H9 (cell line): ENCODE results near the gene SEC14L5. TPM values are rescaled to one million over a fixed set of nuclear protein-coding genes. Genes with fewer than 3 reads are reported as not detected.

Source experiments
- DNase-seq: peaks from one replicate; pipeline ENCODE4 v3.0.0-alpha.2; 2017
- H2AFZ ChIP-seq: one replicate; pipeline ENCODE4 v1.6.1; 2013; ENCODE audit warnings: mild to moderate bottlenecking, low read length, control low read depth, moderate library complexity
- H2AK5ac ChIP-seq: 2 replicates; pipeline ENCODE4 v1.6.1; 2013; ENCODE audit warnings: low read length, control low read depth, mixed read lengths; ENCODE audit not compliant: insufficient read length
- H2BK120ac ChIP-seq: one replicate; pipeline ENCODE4 v1.6.1; 2013; ENCODE audit warnings: low read depth, mild to moderate bottlenecking, low read length, control low read depth, inconsistent platforms; ENCODE audit not compliant: poor library complexity, severe bottlenecking
- H2BK12ac ChIP-seq: 2 replicates; pipeline ENCODE4 v1.6.1; 2013; ENCODE audit warnings: low read length, control low read depth, mixed read lengths, low read depth; ENCODE audit not compliant: insufficient read length
- H2BK15ac ChIP-seq: 2 replicates; pipeline ENCODE4 v1.6.1; 2013; ENCODE audit warnings: low read depth, low read length, control low read depth
- H2BK20ac ChIP-seq: one replicate; pipeline ENCODE4 v1.6.1; 2013; ENCODE audit warnings: low read depth, mild to moderate bottlenecking, low read length, control low read depth, inconsistent platforms; ENCODE audit not compliant: poor library complexity, severe bottlenecking
- H2BK5ac ChIP-seq: 2 replicates; pipeline ENCODE4 v1.6.1; 2013; ENCODE audit warnings: low read length, control low read depth, mixed read lengths; ENCODE audit not compliant: insufficient read length
- H3K14ac ChIP-seq: 2 replicates; pipeline ENCODE4 v1.6.1; 2013; ENCODE audit warnings: low read length, control low read depth; ENCODE audit not compliant: insufficient read depth
- H3K18ac ChIP-seq: 2 replicates; pipeline ENCODE4 v1.6.1; 2013; ENCODE audit warnings: low read depth, mild to moderate bottlenecking, mixed read lengths, low read length, control low read depth; ENCODE audit not compliant: insufficient read length
- H3K23ac ChIP-seq: 2 replicates; pipeline ENCODE4 v1.6.1; 2013; ENCODE audit warnings: low read length, control low read depth, mixed read lengths, low read depth; ENCODE audit not compliant: insufficient read length
- H3K23me2 ChIP-seq: 2 replicates; pipeline ENCODE4 v1.6.1; 2013; ENCODE audit warnings: low read depth, mild to moderate bottlenecking, mixed read lengths, low read length, control low read depth; ENCODE audit not compliant: insufficient read length, poor library complexity, severe bottlenecking
- H3K27ac ChIP-seq: 2 replicates; pipeline ENCODE4 v1.5.1; 2013; ENCODE audit warnings: low read length, control low read depth, mixed read lengths, low read depth; ENCODE audit not compliant: insufficient read length
- H3K27me3 ChIP-seq: 2 replicates; pipeline ENCODE4 v1.6.1; 2013; ENCODE audit warnings: low read length, control low read depth, inconsistent platforms; ENCODE audit not compliant: insufficient read depth
- H3K4ac ChIP-seq: 2 replicates; pipeline ENCODE4 v1.6.1; 2013; ENCODE audit warnings: low read depth, mild to moderate bottlenecking, control low read depth, inconsistent platforms, low read length, moderate library complexity
- H3K4me1 ChIP-seq: 2 replicates; pipeline ENCODE4 v1.6.1; 2013; ENCODE audit warnings: low read length, control low read depth, inconsistent platforms; ENCODE audit not compliant: insufficient read depth
- H3K4me2 ChIP-seq: 2 replicates; pipeline ENCODE4 v1.6.1; 2013; ENCODE audit warnings: low read length, control low read depth, mixed read lengths; ENCODE audit not compliant: insufficient read length, insufficient read depth
- H3K56ac ChIP-seq: 2 replicates; pipeline ENCODE4 v1.6.1; 2013; ENCODE audit warnings: low read depth, mild to moderate bottlenecking, mixed read lengths, low read length, control low read depth; ENCODE audit not compliant: insufficient read length
- H3K79me1 ChIP-seq: 2 replicates; pipeline ENCODE4 v1.6.1; 2013; ENCODE audit warnings: low read depth, mild to moderate bottlenecking, moderate library complexity, low read length, control low read depth, inconsistent platforms; ENCODE audit not compliant: insufficient read depth, poor library complexity, severe bottlenecking
- H3K79me2 ChIP-seq: 2 replicates; pipeline ENCODE4 v1.6.1; 2013; ENCODE audit warnings: low read length, control low read depth, inconsistent platforms; ENCODE audit not compliant: insufficient read depth
- H3K9ac ChIP-seq: 2 replicates; pipeline ENCODE4 v1.6.1; 2013; ENCODE audit warnings: low read length, control low read depth, mixed read lengths; ENCODE audit not compliant: insufficient read length; ENCODE audit errors: extremely low read depth
- H3K9me3 ChIP-seq: one replicate; pipeline ENCODE4 v1.6.1; 2013; ENCODE audit warnings: low read depth, low read length, inconsistent platforms; ENCODE audit not compliant: control insufficient read depth
- H3T11ph ChIP-seq: one replicate; pipeline ENCODE4 v1.6.1; 2013; ENCODE audit warnings: mild to moderate bottlenecking, low read length, control low read depth, inconsistent platforms
- H4K20me1 ChIP-seq: one replicate; pipeline ENCODE4 v1.6.1; 2013; ENCODE audit not compliant: control insufficient read depth, insufficient read length, insufficient read depth
- H4K5ac ChIP-seq: 2 replicates; pipeline ENCODE4 v1.6.1; 2013; ENCODE audit warnings: low read depth, mild to moderate bottlenecking, mixed read lengths, low read length, control low read depth; ENCODE audit not compliant: insufficient read length
- H4K8ac ChIP-seq: replicated peaks from 2 replicates; pipeline ENCODE4 v1.6.1; 2013; ENCODE audit warnings: low read length, control low read depth, mixed read lengths, low read depth; ENCODE audit not compliant: insufficient read length
- H4K91ac ChIP-seq: 2 replicates; pipeline ENCODE4 v1.6.1; 2013; ENCODE audit warnings: low read depth, mild to moderate bottlenecking, moderate library complexity, mixed read lengths, low read length, control low read depth; ENCODE audit not compliant: insufficient read length
- H3K27ac Mint-ChIP-seq, 3 experiments: 2 replicates in 2 of 3; 3 replicates in 1 of 3; pipeline ENCODE4 v1.8.0; 2020 to 2021; ENCODE audit warnings: mixed read lengths in 3 of 3, mild to moderate bottlenecking in 1 of 3, moderate library complexity in 1 of 3
- H3K27me3 Mint-ChIP-seq: 2 replicates; pipeline ENCODE4 v1.8.0; 2021; ENCODE audit warnings: low read depth, mild to moderate bottlenecking, moderate library complexity, mixed read lengths
- H3K36me3 Mint-ChIP-seq, 3 experiments: 2 replicates in 2 of 3; 3 replicates in 1 of 3; pipeline ENCODE4 v1.8.0; 2020 to 2021; ENCODE audit warnings: low read depth in 3 of 3, mixed read lengths in 3 of 3; ENCODE audit not compliant: insufficient read depth in 1 of 3
- H3K4me1 Mint-ChIP-seq, 2 experiments: 2 replicates each; pipeline ENCODE4 v1.8.0; 2020; ENCODE audit warnings: mixed read lengths in 2 of 2
- H3K4me3 Mint-ChIP-seq, 2 experiments: 2 replicates in 1 of 2; 3 replicates in 1 of 2; pipeline ENCODE4 v1.8.0; 2020 to 2021; ENCODE audit warnings: mild to moderate bottlenecking in 2 of 2, mixed read lengths in 2 of 2, moderate library complexity in 1 of 2
- H3K9me3 Mint-ChIP-seq, 2 experiments: 2 replicates in 1 of 2; 3 replicates in 1 of 2; pipeline ENCODE4 v1.8.0; 2020; ENCODE audit warnings: mild to moderate bottlenecking in 2 of 2, mixed read lengths in 2 of 2, moderate library complexity in 1 of 2
- WGBS: extraction: QIAGEN DNeasy Blood & Tissue Kit; methylation state at CpG from one replicate; pipeline ENCODE4 v1.1.7; 2013; ENCODE audit warnings: missing lambda C conversion rate, low lambda C conversion rate, mixed read lengths; ENCODE audit not compliant: insufficient read length; ENCODE audit errors: extremely low coverage; 5-methylcytosine and 5-hydroxymethylcytosine counted together
- total RNA-seq: library from RNA; stranded (reverse); gene quantifications from 2 replicates; pipeline ENCODE4 v1.2.1, GENCODE V29; 2021
- TF ChIP-seq, protein P1 (sequence below): fragments of 200-600 bp; sonication (generic); conservative IDR thresholded peaks from 3 replicates; pipeline ENCODE4 v1.8.0; 2021; ENCODE audit warnings: antibody characterized with exemption, mild to moderate bottlenecking

Gene SEC14L5
- total RNA-seq, 1 experiment from 2014 or later, result 4.1 TPM

DNA sequence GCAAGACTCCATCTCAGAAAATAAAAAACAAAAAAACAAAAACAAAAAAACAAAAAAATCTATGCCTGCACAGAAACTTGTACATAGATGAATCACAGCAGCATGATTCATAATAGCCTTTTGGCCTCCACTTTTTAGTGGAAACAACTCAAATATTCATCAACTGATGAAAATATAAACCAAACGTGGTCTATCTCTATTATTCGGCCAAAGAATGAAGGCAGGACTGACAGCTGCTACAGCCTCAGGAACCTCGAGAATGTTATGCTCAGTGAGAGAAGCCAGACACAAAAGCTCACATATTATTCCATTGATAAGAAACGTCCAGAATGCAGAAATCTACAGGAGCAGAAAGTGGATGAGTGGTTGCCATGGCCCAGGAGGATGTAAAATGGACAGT, 41.0 kb upstream of the SEC14L5 start:
- no peak for DNase-seq
- H2BK15ac ChIP-seq, result no peak overlapping the region
- no peak overlapping the region for H2BK20ac ChIP-seq
- peak overlapping the region in 1 of 3 experiments; percentile 80; a peak in 1 of 7 replicates for H3K27ac Mint-ChIP-seq
- WGBS, result no CpG with 5 or more reads among the region's 4 CpGs
- no peak overlapping the region for H3K4me2 ChIP-seq
- TF ChIP-seq, protein P1, sequence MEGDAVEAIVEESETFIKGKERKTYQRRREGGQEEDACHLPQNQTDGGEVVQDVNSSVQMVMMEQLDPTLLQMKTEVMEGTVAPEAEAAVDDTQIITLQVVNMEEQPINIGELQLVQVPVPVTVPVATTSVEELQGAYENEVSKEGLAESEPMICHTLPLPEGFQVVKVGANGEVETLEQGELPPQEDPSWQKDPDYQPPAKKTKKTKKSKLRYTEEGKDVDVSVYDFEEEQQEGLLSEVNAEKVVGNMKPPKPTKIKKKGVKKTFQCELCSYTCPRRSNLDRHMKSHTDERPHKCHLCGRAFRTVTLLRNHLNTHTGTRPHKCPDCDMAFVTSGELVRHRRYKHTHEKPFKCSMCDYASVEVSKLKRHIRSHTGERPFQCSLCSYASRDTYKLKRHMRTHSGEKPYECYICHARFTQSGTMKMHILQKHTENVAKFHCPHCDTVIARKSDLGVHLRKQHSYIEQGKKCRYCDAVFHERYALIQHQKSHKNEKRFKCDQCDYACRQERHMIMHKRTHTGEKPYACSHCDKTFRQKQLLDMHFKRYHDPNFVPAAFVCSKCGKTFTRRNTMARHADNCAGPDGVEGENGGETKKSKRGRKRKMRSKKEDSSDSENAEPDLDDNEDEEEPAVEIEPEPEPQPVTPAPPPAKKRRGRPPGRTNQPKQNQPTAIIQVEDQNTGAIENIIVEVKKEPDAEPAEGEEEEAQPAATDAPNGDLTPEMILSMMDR, result no peak
- H3T11ph ChIP-seq, result no peak overlapping the region
- H3K56ac ChIP-seq, result no peak overlapping the region
- no peak overlapping the region for H3K4me3 Mint-ChIP-seq
- no peak overlapping the region for H4K5ac ChIP-seq
- H2BK120ac ChIP-seq, result no peak overlapping the region
- H3K9me3 ChIP-seq, result no peaks in the 10 kb centered on the region
- no peak overlapping the region for H4K8ac ChIP-seq
- no peaks in the 10 kb centered on the region; the same call in 1 of the 2 replicates for H3K27me3 Mint-ChIP-seq
- no peaks in the 10 kb centered on the region for H3K9me3 Mint-ChIP-seq
- no peaks in the 10 kb centered on the region for H3K79me1 ChIP-seq
- H3K4ac ChIP-seq, result no peak overlapping the region
- H3K14ac ChIP-seq, result no peak overlapping the region
- H3K18ac ChIP-seq, result no peak overlapping the region
- H3K9ac ChIP-seq, result no peak overlapping the region
- no peak overlapping the region for H2BK5ac ChIP-seq
- no peaks in the 10 kb centered on the region; the same call in 1 of the 2 replicates for H3K4me1 ChIP-seq
- no peak overlapping the region for H4K91ac ChIP-seq
- no peak overlapping the region for H2BK12ac ChIP-seq
- H2AFZ ChIP-seq, result no peak overlapping the region
- H3K79me2 ChIP-seq, result no peaks in the 10 kb centered on the region
- peaks cover 13 to 16% of the 10 kb centered on the region in 2 experiments for H3K4me1 Mint-ChIP-seq
- no peaks in the 10 kb centered on the region for H3K27me3 ChIP-seq
- no peak overlapping the region for H2AK5ac ChIP-seq
- no peaks in the 10 kb centered on the region; a peak in 1 of 7 replicates for H3K36me3 Mint-ChIP-seq
- no peaks in the 10 kb centered on the region for H4K20me1 ChIP-seq
- H3K23me2 ChIP-seq, result no peaks in the 10 kb centered on the region
- no peak overlapping the region for H3K27ac ChIP-seq
- H3K23ac ChIP-seq, result no peak overlapping the region
